Suprapubic skin (tissue), 4 donors: ENCODE results near the gene MYO10.

Experiments
- CTCF ChIP-seq, 2 donors: fragments of 200-600 bp in 1 of 2; fragments of 450-650 bp in 1 of 2; sonication (generic) in 1 of 2; IDR thresholded peaks; one replicate each; pipeline ENCODE4 v1.5.1; 2016 to 2019; ENCODE audit warnings: antibody characterized with exemption in 2 of 2, mild to moderate bottlenecking in 1 of 2, moderate library complexity in 1 of 2
- EP300 ChIP-seq: sonication (generic); formaldehyde crosslinking; IDR thresholded peaks from one replicate; pipeline ENCODE4 v1.6.1; 2017; ENCODE audit warnings: antibody characterized with exemption
- POLR2A ChIP-seq, 2 donors: fragments of 450-650 bp; IDR thresholded peaks; one replicate each; pipeline ENCODE4 v1.6.1; 2017; ENCODE audit warnings: antibody characterized with exemption in 2 of 2, mild to moderate bottlenecking in 2 of 2, moderate library complexity in 2 of 2
- POLR2AphosphoS5 ChIP-seq, 3 donors: sonication (generic); formaldehyde crosslinking; IDR thresholded peaks; one replicate each; pipeline ENCODE4 v1.6.1; 2017; ENCODE audit warnings: antibody characterized with exemption in 3 of 3

GRCh38 chr5:16844952-16845351, 91.1 kb downstream of the MYO10 start:
- no peak for TF ChIP-seq POLR2A (IDR thresholded peaks at IDR 0.05)
- no peak for TF ChIP-seq CTCF (IDR thresholded peaks at IDR 0.05)
- TF ChIP-seq EP300, result no peak
- no peak for TF ChIP-seq POLR2AphosphoS5 (IDR thresholded peaks at IDR 0.05)
